ENCODE results near the gene CRIP1. TPM values are rescaled to one million over a fixed set of nuclear protein-coding genes. Genes with fewer than 3 reads are reported as not detected.

CRIP1 gene
- polyA plus RNA-seq, 1 donor (not counting 4 experiments of a cell fraction or from before 2014, with no cell fraction given), result 1.7 TPM

DNA sequence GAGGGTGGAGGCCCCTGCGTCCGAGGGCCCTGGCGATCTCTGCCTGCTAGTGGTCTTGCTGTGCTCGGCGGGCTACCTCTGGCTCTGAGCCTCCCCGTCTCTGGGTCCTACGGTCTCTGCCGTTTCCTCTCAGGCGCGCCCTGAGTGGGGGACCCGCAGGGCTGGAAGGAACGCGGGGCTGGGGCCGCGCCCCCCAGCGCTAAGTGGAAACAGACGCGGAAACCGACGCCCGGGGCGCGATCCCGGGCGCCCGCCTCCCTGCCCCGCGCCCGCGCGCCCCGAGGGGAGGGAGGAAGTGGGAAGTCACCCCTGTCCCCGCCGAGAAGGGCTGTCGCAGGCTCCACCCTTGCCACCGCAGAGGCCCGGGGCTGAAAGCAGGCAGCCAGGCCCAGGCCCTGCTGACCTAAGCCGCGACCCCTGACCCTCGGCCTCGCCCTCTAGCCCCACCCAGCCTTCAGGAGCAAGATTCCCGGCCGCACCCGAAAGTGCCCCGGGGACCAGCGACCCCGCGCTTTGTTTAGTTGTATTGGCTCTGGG, 831 bp downstream of the CRIP1 start:
- peak overlapping the region; percentile 48 for H3K4me2 ChIP-seq (ENCODE audit: control insufficient read depth, extremely low read depth, insufficient read depth, low read depth, low read length)
- peak overlapping the region in 1 of 3 experiments; percentile 7 for H3K4me3 ChIP-seq (ENCODE audit: control insufficient read depth in 2 of 3, extremely low read depth in 1 of 3, insufficient read depth in 2 of 3, low read depth in 1 of 3, low read length in 3 of 3)
- no peak for TF ChIP-seq EZH2 (IDR thresholded peaks at IDR 0.05; ENCODE audit: low read length)
- TF ChIP-seq, protein P1, sequence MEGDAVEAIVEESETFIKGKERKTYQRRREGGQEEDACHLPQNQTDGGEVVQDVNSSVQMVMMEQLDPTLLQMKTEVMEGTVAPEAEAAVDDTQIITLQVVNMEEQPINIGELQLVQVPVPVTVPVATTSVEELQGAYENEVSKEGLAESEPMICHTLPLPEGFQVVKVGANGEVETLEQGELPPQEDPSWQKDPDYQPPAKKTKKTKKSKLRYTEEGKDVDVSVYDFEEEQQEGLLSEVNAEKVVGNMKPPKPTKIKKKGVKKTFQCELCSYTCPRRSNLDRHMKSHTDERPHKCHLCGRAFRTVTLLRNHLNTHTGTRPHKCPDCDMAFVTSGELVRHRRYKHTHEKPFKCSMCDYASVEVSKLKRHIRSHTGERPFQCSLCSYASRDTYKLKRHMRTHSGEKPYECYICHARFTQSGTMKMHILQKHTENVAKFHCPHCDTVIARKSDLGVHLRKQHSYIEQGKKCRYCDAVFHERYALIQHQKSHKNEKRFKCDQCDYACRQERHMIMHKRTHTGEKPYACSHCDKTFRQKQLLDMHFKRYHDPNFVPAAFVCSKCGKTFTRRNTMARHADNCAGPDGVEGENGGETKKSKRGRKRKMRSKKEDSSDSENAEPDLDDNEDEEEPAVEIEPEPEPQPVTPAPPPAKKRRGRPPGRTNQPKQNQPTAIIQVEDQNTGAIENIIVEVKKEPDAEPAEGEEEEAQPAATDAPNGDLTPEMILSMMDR (optimal IDR thresholded peaks at IDR 0.05 in 1 of 3, IDR thresholded peaks at IDR 0.05 in 1 of 3, conservative IDR thresholded peaks at IDR 0.05 in 1 of 3; ENCODE audit: extremely low read depth in 1 of 3, insufficient read depth in 2 of 3, low read length in 3 of 3), result no peak
- dilution Hi-C loops (cut with MboI; ENCODE audit: extremely low pct_ligation_motif_present, low sequenced_read_pairs), result no loop called here
- H3K79me2 ChIP-seq (ENCODE audit: control insufficient read depth, insufficient read depth, low read length), result no peaks in the 10 kb centered on the region
- H3K36me3 ChIP-seq (ENCODE audit: control insufficient read depth in 2 of 2, extremely low read depth in 1 of 2, insufficient read depth in 2 of 2, low read length in 2 of 2), result no peaks in the 10 kb centered on the region
- peaks cover 28% of the 10 kb centered on the region for H3K4me1 ChIP-seq (ENCODE audit: control insufficient read depth, extremely low read depth, insufficient read depth, low read length)
- no peak overlapping the region for H3K9ac ChIP-seq (ENCODE audit: control insufficient read depth, extremely low read depth, insufficient read depth, low read length)
- no peaks in the 10 kb centered on the region for H3K9me1 ChIP-seq (ENCODE audit: control insufficient read depth, extremely low read depth, insufficient read depth, low read length)
- peaks cover 5% of the 10 kb centered on the region for H4K20me1 ChIP-seq (ENCODE audit: control insufficient read depth, extremely low read depth, insufficient read depth, low read length)
- FAIRE-seq (no peak), DNase-seq (ENCODE audit: low read depth, low spot score) (no peak)
- no peaks in the 10 kb centered on the region for H3K9me3 ChIP-seq (ENCODE audit: control insufficient read depth, low read depth, low read length)
- peaks cover 35% of the 10 kb centered on the region for H3K27me3 ChIP-seq (ENCODE audit: control insufficient read depth, extremely low read depth, insufficient read depth, low read length)
- H3K27ac ChIP-seq (ENCODE audit: control insufficient read depth, insufficient read depth, low read length), result no peak overlapping the region
- no peak overlapping the region for H2AFZ ChIP-seq (ENCODE audit: control insufficient read depth, low read length)

DNA sequence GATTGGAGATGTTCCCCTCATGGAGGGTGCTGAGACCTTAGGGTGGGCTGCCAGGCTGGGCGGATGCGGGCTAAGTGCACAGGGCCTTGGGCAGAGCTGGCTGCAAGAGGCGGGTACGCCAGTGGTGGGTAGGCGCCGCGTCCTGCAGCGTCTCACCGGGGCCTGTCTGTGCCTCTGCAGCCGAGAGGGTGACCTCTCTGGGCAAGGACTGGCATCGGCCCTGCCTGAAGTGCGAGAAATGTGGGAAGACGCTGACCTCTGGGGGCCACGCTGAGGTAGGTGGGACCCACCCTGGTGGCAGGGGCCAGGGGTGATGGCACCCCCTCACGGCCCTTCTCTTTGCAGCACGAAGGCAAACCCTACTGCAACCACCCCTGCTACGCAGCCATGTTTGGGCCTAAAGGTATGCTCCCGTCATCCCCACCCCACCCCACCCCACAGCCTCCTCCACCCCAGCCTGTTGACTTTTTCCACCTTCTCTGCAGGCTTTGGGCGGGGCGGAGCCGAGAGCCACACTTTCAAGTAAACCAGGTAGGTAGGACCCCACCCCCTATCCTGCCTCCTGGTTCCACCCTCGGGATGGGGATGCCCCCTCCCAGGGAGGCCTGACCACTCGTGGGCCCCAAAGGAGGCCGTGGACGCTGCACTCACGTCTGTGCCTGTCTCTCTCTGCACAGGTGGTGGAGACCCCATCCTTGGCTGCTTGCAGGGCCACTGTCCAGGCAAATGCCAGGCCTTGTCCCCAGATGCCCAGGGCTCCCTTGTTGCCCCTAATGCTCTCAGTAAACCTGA, 1.5 kb downstream of the CRIP1 start:
- no peak overlapping the region for H3K27ac ChIP-seq (ENCODE audit: control insufficient read depth, insufficient read depth, low read length)
- TF ChIP-seq, protein P1 (optimal IDR thresholded peaks at IDR 0.05 in 1 of 3, IDR thresholded peaks at IDR 0.05 in 1 of 3, conservative IDR thresholded peaks at IDR 0.05 in 1 of 3; ENCODE audit: extremely low read depth in 1 of 3, insufficient read depth in 2 of 3, low read length in 3 of 3), result no peak
- no peak for TF ChIP-seq EZH2 (IDR thresholded peaks at IDR 0.05; ENCODE audit: low read length)
- dilution Hi-C loops (cut with MboI; ENCODE audit: extremely low pct_ligation_motif_present, low sequenced_read_pairs), result no loop called here
- H4K20me1 ChIP-seq (ENCODE audit: control insufficient read depth, extremely low read depth, insufficient read depth, low read length), result peaks cover 5% of the 10 kb centered on the region
- H3K27me3 ChIP-seq (ENCODE audit: control insufficient read depth, extremely low read depth, insufficient read depth, low read length), result peaks cover 35% of the 10 kb centered on the region
- no peak overlapping the region for H3K9ac ChIP-seq (ENCODE audit: control insufficient read depth, extremely low read depth, insufficient read depth, low read length)
- H3K36me3 ChIP-seq (ENCODE audit: control insufficient read depth in 2 of 2, extremely low read depth in 1 of 2, insufficient read depth in 2 of 2, low read length in 2 of 2), result peaks cover 0 to 1% of the 10 kb centered on the region in 2 experiments
- H3K79me2 ChIP-seq (ENCODE audit: control insufficient read depth, insufficient read depth, low read length), result no peaks in the 10 kb centered on the region
- H3K4me1 ChIP-seq (ENCODE audit: control insufficient read depth, extremely low read depth, insufficient read depth, low read length), result peaks cover 21% of the 10 kb centered on the region
- no peaks in the 10 kb centered on the region for H3K9me3 ChIP-seq (ENCODE audit: control insufficient read depth, low read depth, low read length)
- H2AFZ ChIP-seq (ENCODE audit: control insufficient read depth, low read length), result no peak overlapping the region
- H3K4me2 ChIP-seq (ENCODE audit: control insufficient read depth, extremely low read depth, insufficient read depth, low read depth, low read length), result no peak overlapping the region
- H3K4me3 ChIP-seq (ENCODE audit: control insufficient read depth in 2 of 3, extremely low read depth in 1 of 3, insufficient read depth in 2 of 3, low read depth in 1 of 3, low read length in 3 of 3), result no peak overlapping the region
- FAIRE-seq (no peak), DNase-seq (ENCODE audit: low read depth, low spot score) (no peak)
- H3K9me1 ChIP-seq (ENCODE audit: control insufficient read depth, extremely low read depth, insufficient read depth, low read length), result no peaks in the 10 kb centered on the region

Measured in keratinocyte (primary cell).